HG02981 (cell line): Measurements from ENCODE around the gene SNX13.

Source experiments
- ATAC-seq: cut with Tn5 transposase; IDR thresholded peaks from one replicate; pipeline ENCODE4 v1.9.1; 2021; ENCODE audit warnings: mild to moderate bottlenecking, moderate library complexity; ENCODE audit not compliant: unreplicated experiment

The SNX13 gene

GRCh38 chr7:17946591-17946990 is 6.3 kb upstream of the SNX13 start:
- peak; percentile 79 for ATAC-seq

GRCh38 chr7:17944720-17945119 is 4.4 kb upstream of the SNX13 start:
- ATAC-seq = no peak

GRCh38 chr7:17943006-17943405 is 2.7 kb upstream of the SNX13 start:
- ATAC-seq = no peak

- ATAC-seq = no peak
These were observed 1.9 kb upstream of the SNX13 start for GRCh38 chr7:17942231-17942630.

GRCh38 chr7:17940951-17941431 is 697 bp upstream of the SNX13 start:
- ATAC-seq = no peak

- ATAC-seq = peak; percentile 25
These were observed 540 bp downstream of the SNX13 start for GRCh38 chr7:17939606-17940301.

GRCh38 chr7:17939211-17939605 is 1.1 kb downstream of the SNX13 start:
- no peak for ATAC-seq

GRCh38 chr7:17937506-17938120 is 2.7 kb downstream of the SNX13 start:
- ATAC-seq = no peak

- no peak for ATAC-seq
These were observed 4.0 kb downstream of the SNX13 start for GRCh38 chr7:17936321-17936720.

GRCh38 chr7:17934612-17935240 is 5.6 kb downstream of the SNX13 start:
- no peak for ATAC-seq

GRCh38 chr7:17934094-17934493 is 6.2 kb downstream of the SNX13 start:
- ATAC-seq = no peak

- ATAC-seq = no peak
These were observed 7.5 kb downstream of the SNX13 start for GRCh38 chr7:17932770-17933169.

- no peak for ATAC-seq
These were observed 9.2 kb downstream of the SNX13 start for GRCh38 chr7:17931069-17931468.

GRCh38 chr7:17930546-17930945 is 9.7 kb downstream of the SNX13 start:
- ATAC-seq = no peak

- ATAC-seq = no peak
These were observed 10.5 kb downstream of the SNX13 start for GRCh38 chr7:17929647-17930395.

GRCh38 chr7:17928055-17928454 is 12.2 kb downstream of the SNX13 start:
- no peak for ATAC-seq

GRCh38 chr7:17921857-17922416 is 18.4 kb downstream of the SNX13 start:
- no peak for ATAC-seq

GRCh38 chr7:17917842-17918241 is 22.5 kb downstream of the SNX13 start:
- no peak for ATAC-seq

GRCh38 chr7:17916786-17917185 is 23.5 kb downstream of the SNX13 start:
- no peak for ATAC-seq

GRCh38 chr7:17915796-17916195 is 24.5 kb downstream of the SNX13 start:
- no peak for ATAC-seq

- ATAC-seq = no peak
These were observed 25.1 kb downstream of the SNX13 start for GRCh38 chr7:17915168-17915567.
